Fibroblast of the aortic adventitia (primary cell): ENCODE data around the gene HIPK1. TPM values are rescaled to one million over a fixed set of nuclear protein-coding genes. Genes with fewer than 3 reads are reported as not detected.
"Not testable (repeated sequence)": the region's sequence is repeated elsewhere in the genome, so short reads cannot be mapped to it uniquely, and the experiment has no call there.

Experiments
- DNase-seq: peaks from one replicate; pipeline ENCODE4 v3.0.0-alpha.2; 2010; ENCODE audit warnings: low read depth
- H3K4me3 ChIP-seq: 2 replicates; pipeline ENCODE4 v1.5.1; 2011; ENCODE audit warnings: low read depth, mild to moderate bottlenecking, control low read depth, low read length, moderate library complexity
- total RNA-seq: library from RNA; depleted of rRNA; stranded (reverse); fragments of >200 nt; gene quantifications from 2 replicates; pipeline ENCODE4 v1.2.3, GENCODE V29; 2012; ENCODE audit warnings: low replicate concordance
- TF ChIP-seq, protein P1 (sequence below): IDR thresholded peaks from 2 replicates; pipeline ENCODE4 v1.5.1; 2011; ENCODE audit warnings: mild to moderate bottlenecking, low read length, control low read depth, inconsistent platforms; ENCODE audit not compliant: insufficient read depth

The HIPK1 gene
- total RNA-seq, 1 donor: 38.2 TPM

DNA sequence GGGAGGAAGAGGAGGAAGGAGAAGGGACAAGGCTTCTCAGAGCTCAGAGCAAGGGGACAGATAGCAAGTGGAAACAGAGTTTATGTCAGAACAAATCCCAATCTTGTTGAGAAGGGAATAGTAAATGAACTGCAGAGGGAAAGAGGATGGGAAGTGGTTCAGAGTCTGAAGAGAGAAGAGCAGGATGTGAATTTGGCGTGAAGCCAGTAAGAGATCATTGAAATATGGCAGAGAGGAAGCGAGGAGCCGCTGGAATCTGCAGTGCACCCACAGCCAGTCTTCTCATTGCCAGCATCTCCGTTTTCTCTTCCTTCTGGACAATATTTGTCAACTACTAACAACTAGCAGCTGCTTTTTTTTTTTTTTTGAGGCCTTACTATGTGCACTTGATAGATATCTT lies 69.2 kb downstream of the HIPK1 start:
- TF ChIP-seq, protein P1, sequence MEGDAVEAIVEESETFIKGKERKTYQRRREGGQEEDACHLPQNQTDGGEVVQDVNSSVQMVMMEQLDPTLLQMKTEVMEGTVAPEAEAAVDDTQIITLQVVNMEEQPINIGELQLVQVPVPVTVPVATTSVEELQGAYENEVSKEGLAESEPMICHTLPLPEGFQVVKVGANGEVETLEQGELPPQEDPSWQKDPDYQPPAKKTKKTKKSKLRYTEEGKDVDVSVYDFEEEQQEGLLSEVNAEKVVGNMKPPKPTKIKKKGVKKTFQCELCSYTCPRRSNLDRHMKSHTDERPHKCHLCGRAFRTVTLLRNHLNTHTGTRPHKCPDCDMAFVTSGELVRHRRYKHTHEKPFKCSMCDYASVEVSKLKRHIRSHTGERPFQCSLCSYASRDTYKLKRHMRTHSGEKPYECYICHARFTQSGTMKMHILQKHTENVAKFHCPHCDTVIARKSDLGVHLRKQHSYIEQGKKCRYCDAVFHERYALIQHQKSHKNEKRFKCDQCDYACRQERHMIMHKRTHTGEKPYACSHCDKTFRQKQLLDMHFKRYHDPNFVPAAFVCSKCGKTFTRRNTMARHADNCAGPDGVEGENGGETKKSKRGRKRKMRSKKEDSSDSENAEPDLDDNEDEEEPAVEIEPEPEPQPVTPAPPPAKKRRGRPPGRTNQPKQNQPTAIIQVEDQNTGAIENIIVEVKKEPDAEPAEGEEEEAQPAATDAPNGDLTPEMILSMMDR: no peak
- no peak for DNase-seq
- no peak overlapping the region for H3K4me3 ChIP-seq

DNA sequence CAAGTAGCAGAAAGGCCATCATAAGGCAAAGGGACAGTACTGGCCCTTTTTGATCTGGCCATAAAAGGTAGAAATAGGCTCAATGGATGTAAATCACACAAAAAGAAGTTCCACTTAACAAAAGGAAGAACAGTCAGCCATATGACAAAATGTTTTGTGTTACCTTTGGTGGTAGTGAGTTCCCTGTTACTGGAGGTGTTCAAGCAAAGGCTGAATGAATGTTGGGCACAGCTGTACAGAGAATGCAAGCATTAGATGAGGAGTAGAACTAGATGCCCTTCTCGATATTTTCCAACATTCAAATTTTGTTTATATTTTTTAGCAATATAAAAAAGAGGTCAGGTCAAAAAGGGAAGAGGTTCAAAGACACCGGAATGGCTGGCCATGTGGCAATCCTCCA lies 70.1 kb downstream of the HIPK1 start:
- TF ChIP-seq, protein P1: no peak
- DNase-seq: no peak

DNA sequence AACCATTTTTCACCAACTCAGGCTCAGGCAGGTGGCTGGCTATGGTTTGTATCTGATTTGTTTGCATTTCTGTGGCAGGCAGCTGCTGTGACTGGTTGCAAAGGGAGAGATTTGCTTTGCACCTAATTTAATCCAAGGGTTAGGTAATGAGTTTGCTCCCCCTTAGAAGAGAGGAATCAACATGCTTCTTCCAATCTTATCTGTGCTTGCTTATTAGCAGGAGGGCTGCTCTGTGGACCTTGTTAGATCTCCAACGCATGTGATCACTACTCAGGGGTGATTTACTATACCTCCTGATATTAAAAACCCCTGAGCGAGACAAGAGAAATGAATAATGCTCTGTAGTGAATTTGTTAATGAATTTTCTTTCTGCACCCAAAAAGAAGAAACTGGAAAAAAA lies 70.7 kb downstream of the HIPK1 start:
- no peak for DNase-seq
- TF ChIP-seq, protein P1: no peak
- H3K4me3 ChIP-seq: no peak overlapping the region

More for the DNA sequence above, 70.1 kb downstream of the HIPK1 start:
- H3K4me3 ChIP-seq: no peak overlapping the region

DNA sequence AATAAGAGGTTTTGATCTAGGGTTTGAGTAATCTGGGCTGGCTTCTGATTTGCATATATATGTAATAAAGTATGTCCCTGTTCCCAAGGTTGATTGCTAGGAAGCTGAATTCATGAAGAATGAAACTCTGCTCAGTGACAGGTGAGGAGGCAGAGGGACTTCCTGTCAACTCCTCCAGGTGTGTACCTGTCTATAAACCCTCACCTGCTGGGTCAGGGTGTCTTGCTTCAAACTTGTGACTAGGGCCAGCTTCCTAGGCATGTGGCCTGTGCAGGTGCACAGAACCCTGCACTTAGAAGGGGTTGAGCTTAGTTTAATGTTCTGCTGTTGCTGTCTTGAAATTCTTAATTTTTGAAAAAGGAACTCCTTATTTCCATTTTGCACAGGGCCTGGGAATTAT lies 71.3 kb downstream of the HIPK1 start:
- H3K4me3 ChIP-seq: no peak overlapping the region
- TF ChIP-seq, protein P1: no peak
- no peak for DNase-seq

DNA sequence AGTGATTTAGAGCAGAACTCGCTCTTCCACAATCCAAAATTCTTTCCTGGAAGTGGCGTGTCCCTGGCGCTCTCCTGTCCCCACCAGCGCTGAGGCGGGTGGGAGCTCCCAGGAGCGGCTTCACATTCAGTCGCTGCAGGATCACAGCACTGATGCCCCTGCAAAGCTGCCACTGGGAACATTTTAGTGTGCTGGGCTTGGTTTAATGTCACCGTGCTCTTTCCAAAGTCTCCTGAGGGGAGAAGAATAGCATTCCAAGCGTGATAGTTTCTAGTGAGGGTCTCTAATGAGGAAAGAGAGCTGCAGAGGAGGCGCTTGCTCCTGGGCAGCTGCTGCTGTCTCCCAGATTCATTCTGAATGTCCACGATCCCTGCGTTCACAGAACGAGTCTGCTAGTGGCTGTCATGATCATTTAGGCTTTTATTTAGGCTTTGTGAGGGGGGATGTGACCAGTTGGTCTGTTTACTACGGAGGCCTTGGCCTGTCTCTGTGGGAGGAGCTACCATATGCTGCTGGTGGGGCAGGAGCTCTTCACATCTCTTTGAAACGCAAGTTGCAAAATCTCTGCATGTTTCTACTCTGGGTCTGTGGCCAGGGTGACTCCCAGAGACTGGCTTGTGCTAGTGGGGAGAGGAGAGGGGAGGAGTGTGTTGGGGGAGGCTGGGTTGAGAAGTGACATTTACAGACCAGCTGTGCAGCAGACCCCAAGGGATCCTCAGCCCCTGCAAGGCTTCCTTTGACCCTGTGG lies 73.5 kb downstream of the HIPK1 start:
- TF ChIP-seq, protein P1: no peak
- DNase-seq: peak; percentile 68
- no peak overlapping the region for H3K4me3 ChIP-seq

DNA sequence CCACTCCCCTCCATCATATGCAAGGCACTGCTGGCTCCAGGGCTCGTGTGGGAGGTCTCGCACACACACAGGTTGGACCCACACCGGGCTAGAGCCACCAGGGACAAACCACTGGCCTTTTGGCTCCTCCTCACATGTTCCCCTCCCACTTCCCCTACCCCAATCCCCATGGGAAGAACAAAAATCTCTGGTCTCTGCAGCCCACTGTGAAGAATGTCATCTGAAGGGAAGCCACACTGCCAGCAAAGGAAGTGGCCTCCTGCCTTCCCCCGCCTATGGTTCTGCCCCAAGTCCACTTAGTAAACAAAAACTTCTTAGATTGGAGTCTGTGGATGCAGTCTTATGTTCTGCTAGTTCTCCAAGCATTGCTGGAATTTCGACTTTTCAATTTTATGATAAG lies 74.3 kb downstream of the HIPK1 start:
- TF ChIP-seq, protein P1: no peak
- no peak overlapping the region for H3K4me3 ChIP-seq
- no peak for DNase-seq

DNA sequence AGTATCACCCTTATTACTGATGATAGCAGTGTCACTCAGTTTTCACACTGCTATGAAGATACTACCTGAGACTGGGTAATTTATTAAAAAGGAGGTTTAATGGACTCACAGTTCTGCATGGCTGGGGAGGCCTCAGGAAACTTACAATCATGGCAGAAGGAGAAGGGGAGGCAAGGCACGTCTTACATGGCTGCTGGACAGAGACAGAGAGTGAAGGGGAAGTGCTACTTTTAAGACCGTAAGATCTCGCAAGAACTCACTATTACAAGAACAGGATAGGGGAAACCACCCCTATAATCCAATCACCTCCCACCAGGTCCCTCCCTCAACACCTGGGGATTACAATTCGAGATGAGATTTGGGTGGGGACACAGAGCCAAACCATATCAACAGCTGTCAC lies 77.7 kb downstream of the HIPK1 start:
- DNase-seq: not testable (repeated sequence)

More for the DNA sequence above, 77.7 kb downstream of the HIPK1 start:
- H3K4me3 ChIP-seq: not testable (repeated sequence)
